ENCODE data around the gene AGR2.

AGR2 gene

DNA sequence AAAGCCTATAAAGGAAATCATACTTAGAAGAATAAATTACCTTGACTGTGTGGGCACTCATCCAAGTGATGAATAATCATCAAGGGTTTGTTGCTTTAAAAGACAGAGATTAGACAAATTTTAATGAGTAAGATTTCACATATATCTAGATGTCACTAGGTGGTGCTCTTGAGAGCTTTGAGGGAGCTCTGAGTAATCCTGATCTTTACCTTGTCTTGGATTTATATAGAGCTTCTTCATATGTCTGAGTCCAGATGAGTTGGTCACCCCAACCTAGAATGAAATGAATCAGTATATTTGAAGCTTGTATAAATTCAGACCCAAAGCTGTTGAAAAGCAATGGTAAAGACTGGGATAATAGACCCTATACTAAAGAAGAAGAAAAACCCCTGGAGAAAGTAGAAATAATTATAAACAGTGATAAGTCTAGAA, 3.7 kb downstream of the AGR2 start:
- no peaks in the 10 kb centered on the region for H4K20me1 ChIP-seq (ENCODE audit: insufficient read depth, low read length)
- H3K9ac ChIP-seq (ENCODE audit: low read length): no peak overlapping the region
- peaks cover 38% of the 10 kb centered on the region for H3K4me1 ChIP-seq (ENCODE audit: insufficient read depth, low read length, severe bottlenecking)
- no peaks in the 10 kb centered on the region for H3K36me3 ChIP-seq (ENCODE audit: insufficient read depth, low read length)
- H3K9me3 ChIP-seq (ENCODE audit: low read length): no peaks in the 10 kb centered on the region
- H3K27ac ChIP-seq (ENCODE audit: low read depth, low read length, poor library complexity, severe bottlenecking): peak overlapping the region; percentile 11
- H3K9me2 ChIP-seq (ENCODE audit: low read depth, low read length): no peaks in the 10 kb centered on the region
- H3K4me3 ChIP-seq (ENCODE audit: low read depth, low read length, poor library complexity, severe bottlenecking): no peak overlapping the region
- no peak overlapping the region for H3K4me2 ChIP-seq (ENCODE audit: low read length)
- H2AFZ ChIP-seq (ENCODE audit: low read length): no peak overlapping the region
- H3F3A ChIP-seq (ENCODE audit: insufficient read depth, low read length): no peaks in the 10 kb centered on the region
- TF ChIP-seq EZH2 (IDR thresholded peaks at IDR 0.05; ENCODE audit: borderline replicate concordance, low read length): no peak
- TF ChIP-seq, protein P1, sequence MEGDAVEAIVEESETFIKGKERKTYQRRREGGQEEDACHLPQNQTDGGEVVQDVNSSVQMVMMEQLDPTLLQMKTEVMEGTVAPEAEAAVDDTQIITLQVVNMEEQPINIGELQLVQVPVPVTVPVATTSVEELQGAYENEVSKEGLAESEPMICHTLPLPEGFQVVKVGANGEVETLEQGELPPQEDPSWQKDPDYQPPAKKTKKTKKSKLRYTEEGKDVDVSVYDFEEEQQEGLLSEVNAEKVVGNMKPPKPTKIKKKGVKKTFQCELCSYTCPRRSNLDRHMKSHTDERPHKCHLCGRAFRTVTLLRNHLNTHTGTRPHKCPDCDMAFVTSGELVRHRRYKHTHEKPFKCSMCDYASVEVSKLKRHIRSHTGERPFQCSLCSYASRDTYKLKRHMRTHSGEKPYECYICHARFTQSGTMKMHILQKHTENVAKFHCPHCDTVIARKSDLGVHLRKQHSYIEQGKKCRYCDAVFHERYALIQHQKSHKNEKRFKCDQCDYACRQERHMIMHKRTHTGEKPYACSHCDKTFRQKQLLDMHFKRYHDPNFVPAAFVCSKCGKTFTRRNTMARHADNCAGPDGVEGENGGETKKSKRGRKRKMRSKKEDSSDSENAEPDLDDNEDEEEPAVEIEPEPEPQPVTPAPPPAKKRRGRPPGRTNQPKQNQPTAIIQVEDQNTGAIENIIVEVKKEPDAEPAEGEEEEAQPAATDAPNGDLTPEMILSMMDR (IDR thresholded peaks at IDR 0.05; ENCODE audit: low read length): peak; percentile 86
- no peaks in the 10 kb centered on the region for H3K79me2 ChIP-seq (ENCODE audit: insufficient read depth, low read length)
- H3K27me3 ChIP-seq (ENCODE audit: insufficient read depth, low read length): no peaks in the 10 kb centered on the region

DNA sequence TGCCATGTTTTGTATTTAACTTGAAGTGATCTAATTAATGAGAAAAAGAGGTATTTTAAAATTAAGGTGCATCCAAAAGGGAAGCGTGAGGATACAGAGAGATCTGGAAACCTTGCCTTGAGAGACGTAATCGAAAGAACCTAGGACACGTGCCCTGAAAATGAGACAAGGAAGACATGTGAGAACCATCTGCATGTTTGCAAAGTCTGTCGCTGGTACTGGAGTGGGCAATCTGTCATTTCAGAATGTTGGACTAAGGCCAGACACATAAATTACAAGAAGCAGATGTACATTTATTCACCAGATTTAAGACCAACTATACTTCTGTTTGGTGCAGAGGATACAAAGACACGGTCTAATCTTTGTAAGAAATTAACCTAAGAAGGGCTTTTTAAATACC, 9.2 kb downstream of the AGR2 start:
- H3K79me2 ChIP-seq (ENCODE audit: insufficient read depth, low read length): no peaks in the 10 kb centered on the region
- H3K4me2 ChIP-seq (ENCODE audit: low read length): no peak overlapping the region
- TF ChIP-seq EZH2 (IDR thresholded peaks at IDR 0.05; ENCODE audit: borderline replicate concordance, low read length): no peak
- TF ChIP-seq, protein P1 (IDR thresholded peaks at IDR 0.05; ENCODE audit: low read length): no peak
- no peaks in the 10 kb centered on the region for H4K20me1 ChIP-seq (ENCODE audit: insufficient read depth, low read length)
- H3K9me3 ChIP-seq (ENCODE audit: low read length): no peaks in the 10 kb centered on the region
- H3K9me2 ChIP-seq (ENCODE audit: low read depth, low read length): no peaks in the 10 kb centered on the region
- H3K9ac ChIP-seq (ENCODE audit: low read length): no peak overlapping the region
- H3K4me3 ChIP-seq (ENCODE audit: low read depth, low read length, poor library complexity, severe bottlenecking): no peak overlapping the region
- no peaks in the 10 kb centered on the region for H3K27me3 ChIP-seq (ENCODE audit: insufficient read depth, low read length)
- H3K27ac ChIP-seq (ENCODE audit: low read depth, low read length, poor library complexity, severe bottlenecking): no peak overlapping the region
- H3F3A ChIP-seq (ENCODE audit: insufficient read depth, low read length): no peaks in the 10 kb centered on the region
- peaks cover 4% of the 10 kb centered on the region for H3K4me1 ChIP-seq (ENCODE audit: insufficient read depth, low read length, severe bottlenecking)
- H2AFZ ChIP-seq (ENCODE audit: low read length): no peak overlapping the region
- no peaks in the 10 kb centered on the region for H3K36me3 ChIP-seq (ENCODE audit: insufficient read depth, low read length)

DNA sequence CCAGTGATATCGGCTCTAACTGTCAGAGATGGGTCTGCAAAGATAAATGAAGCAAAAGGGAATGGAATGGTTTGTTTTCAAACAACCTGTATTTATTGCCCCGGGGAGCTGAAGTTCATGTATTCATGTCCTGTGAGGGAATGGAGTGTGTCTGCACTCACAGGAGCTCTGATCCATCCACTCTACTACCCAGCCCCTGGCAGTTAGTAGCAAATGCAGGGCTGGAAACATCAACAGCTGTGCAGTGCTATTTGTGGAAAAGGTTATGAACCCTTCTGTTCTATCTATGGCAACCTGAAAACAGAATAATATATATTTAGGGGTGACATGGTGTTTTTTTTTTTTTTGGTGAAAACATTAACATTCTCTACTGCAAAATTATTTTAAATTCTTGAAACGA, 9.8 kb downstream of the AGR2 start:
- no peak overlapping the region for H3K4me2 ChIP-seq (ENCODE audit: low read length)
- H3K9me3 ChIP-seq (ENCODE audit: low read length): no peaks in the 10 kb centered on the region
- TF ChIP-seq, protein P1 (IDR thresholded peaks at IDR 0.05; ENCODE audit: low read length): no peak
- no peak for TF ChIP-seq EZH2 (IDR thresholded peaks at IDR 0.05; ENCODE audit: borderline replicate concordance, low read length)
- H3K27ac ChIP-seq (ENCODE audit: low read depth, low read length, poor library complexity, severe bottlenecking): no peak overlapping the region
- H2AFZ ChIP-seq (ENCODE audit: low read length): no peak overlapping the region
- no peaks in the 10 kb centered on the region for H3K9me2 ChIP-seq (ENCODE audit: low read depth, low read length)
- H3K9ac ChIP-seq (ENCODE audit: low read length): no peak overlapping the region
- H3K4me3 ChIP-seq (ENCODE audit: low read depth, low read length, poor library complexity, severe bottlenecking): no peak overlapping the region
- peaks cover 4% of the 10 kb centered on the region for H3K4me1 ChIP-seq (ENCODE audit: insufficient read depth, low read length, severe bottlenecking)
- no peaks in the 10 kb centered on the region for H3F3A ChIP-seq (ENCODE audit: insufficient read depth, low read length)
- no peaks in the 10 kb centered on the region for H3K36me3 ChIP-seq (ENCODE audit: insufficient read depth, low read length)
- H3K27me3 ChIP-seq (ENCODE audit: insufficient read depth, low read length): no peaks in the 10 kb centered on the region
- H3K79me2 ChIP-seq (ENCODE audit: insufficient read depth, low read length): no peaks in the 10 kb centered on the region
- no peaks in the 10 kb centered on the region for H4K20me1 ChIP-seq (ENCODE audit: insufficient read depth, low read length)
